Measurements from ENCODE around the gene CATSPER4. TPM values are rescaled to one million over a fixed set of nuclear protein-coding genes. Genes with fewer than 3 reads are reported as not detected.

Gene CATSPER4
- total RNA-seq, 1 donor from 2014 or later: not detected

DNA sequence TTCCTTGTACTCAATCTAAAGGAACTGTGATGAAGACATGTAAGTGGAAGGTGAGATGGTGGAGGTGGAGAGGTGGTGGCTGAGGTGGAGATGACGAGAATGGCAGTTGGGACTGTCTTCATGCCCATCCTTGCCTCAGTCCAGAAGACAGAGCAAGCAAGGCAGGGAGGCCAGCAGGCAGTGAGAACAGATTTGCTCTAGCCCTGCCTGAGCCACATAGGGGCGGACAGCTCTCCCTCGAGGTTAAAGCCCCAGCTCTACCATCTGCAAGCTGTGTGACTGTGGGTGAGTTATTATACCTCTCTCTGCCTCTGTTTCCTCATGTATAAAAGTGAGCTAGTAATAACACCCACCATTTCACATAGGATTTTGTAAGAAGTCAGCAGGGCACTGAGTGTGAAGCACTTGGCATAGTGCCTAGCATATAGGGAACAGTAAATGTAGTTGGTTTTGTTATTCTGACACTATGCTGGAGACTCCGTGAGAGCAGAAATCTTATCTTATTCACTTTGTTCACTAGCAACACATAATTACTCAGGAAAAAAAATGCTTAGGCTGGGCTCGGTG, 36.4 kb upstream of the CATSPER4 start:
- H3K4me3 Mint-ChIP-seq (ENCODE audit: low read depth): no peak overlapping the region
- H3K27ac Mint-ChIP-seq: no peak overlapping the region
- no peak for TF ChIP-seq CTCF (IDR thresholded peaks at IDR 0.05; ENCODE audit: unreplicated experiment)
- H3K4me1 Mint-ChIP-seq (ENCODE audit: low read depth): peaks cover 8% of the 10 kb centered on the region
- peaks cover 54% of the 10 kb centered on the region for H3K27me3 Mint-ChIP-seq
- H3K36me3 Mint-ChIP-seq (ENCODE audit: insufficient read depth): no peaks in the 10 kb centered on the region
- no peak for DNase-seq (ENCODE audit: low spot score, unreplicated experiment)
- H3K9me3 Mint-ChIP-seq (ENCODE audit: low read depth): no peaks in the 10 kb centered on the region

- Mint-ChIP-seq H3K4me1 (ENCODE audit: low read depth) (peaks cover 8% of the 10 kb centered on the region), H3K36me3 (ENCODE audit: insufficient read depth) (no peaks in the 10 kb centered on the region), H3K27ac (no peak overlapping the region), H3K27me3 (peaks cover 54% of the 10 kb centered on the region), H3K9me3 (ENCODE audit: low read depth) (no peaks in the 10 kb centered on the region), H3K4me3 (ENCODE audit: low read depth) (no peak overlapping the region)
- DNase-seq (ENCODE audit: low spot score, unreplicated experiment): no peak
- TF ChIP-seq CTCF (IDR thresholded peaks at IDR 0.05; ENCODE audit: unreplicated experiment): no peak
These were observed 35.7 kb upstream of the CATSPER4 start for GRCh38 chr1:26154750-26155149.

- Mint-ChIP-seq H3K27ac (no peak overlapping the region), H3K9me3 (ENCODE audit: low read depth) (no peaks in the 10 kb centered on the region), H3K27me3 (peaks cover 52% of the 10 kb centered on the region), H3K36me3 (ENCODE audit: insufficient read depth) (no peaks in the 10 kb centered on the region), H3K4me1 (ENCODE audit: low read depth) (peaks cover 8% of the 10 kb centered on the region), H3K4me3 (ENCODE audit: low read depth) (no peak overlapping the region)
- no peak for TF ChIP-seq CTCF (IDR thresholded peaks at IDR 0.05; ENCODE audit: unreplicated experiment)
- DNase-seq (ENCODE audit: low spot score, unreplicated experiment): no peak
These were observed 34.8 kb upstream of the CATSPER4 start for GRCh38 chr1:26155370-26156284.

DNA sequence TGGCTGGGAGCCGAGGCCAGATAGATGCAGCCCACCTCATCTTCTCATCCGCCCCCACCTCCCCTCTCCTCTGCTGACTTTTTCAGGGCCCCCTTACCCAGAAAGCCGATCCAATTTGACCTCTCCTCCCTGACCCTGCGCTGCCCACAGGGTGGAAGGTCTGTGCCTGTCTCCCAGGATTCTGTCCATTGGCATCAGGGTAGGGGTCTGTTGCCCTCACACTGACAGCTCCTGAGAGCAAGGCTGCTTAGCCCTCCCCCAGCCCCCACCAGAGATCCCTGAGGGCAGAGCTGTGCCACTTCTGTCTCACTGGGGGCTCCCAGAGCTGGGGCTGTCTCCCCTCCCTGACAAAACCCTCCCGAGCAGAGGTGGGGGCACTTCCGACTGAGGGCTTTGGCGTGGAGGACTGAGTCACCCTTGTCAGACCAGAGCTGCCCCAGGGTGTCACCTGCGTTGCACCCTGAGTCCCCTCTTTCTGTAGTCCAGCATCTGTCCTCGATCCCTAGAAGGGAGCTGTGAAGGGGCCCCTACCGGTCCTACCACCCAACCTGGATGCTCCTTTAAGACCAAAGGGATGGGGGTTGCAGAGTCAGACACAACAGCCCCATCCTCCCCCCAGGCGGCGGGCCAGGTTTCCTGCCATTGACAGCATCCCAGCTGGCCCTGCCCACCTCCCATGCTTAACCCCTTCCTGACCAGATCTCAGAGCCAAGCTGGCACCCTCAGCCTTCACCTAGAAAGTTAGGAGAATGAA, 33.9 kb upstream of the CATSPER4 start:
- no peak for DNase-seq (ENCODE audit: low spot score, unreplicated experiment)
- peaks cover 10% of the 10 kb centered on the region for H3K4me1 Mint-ChIP-seq (ENCODE audit: low read depth)

More for the DNA sequence above, 33.9 kb upstream of the CATSPER4 start:
- H3K27ac Mint-ChIP-seq: no peak overlapping the region
- H3K9me3 Mint-ChIP-seq (ENCODE audit: low read depth): no peaks in the 10 kb centered on the region
- H3K27me3 Mint-ChIP-seq: peaks cover 53% of the 10 kb centered on the region
- no peak for TF ChIP-seq CTCF (IDR thresholded peaks at IDR 0.05; ENCODE audit: unreplicated experiment)
- H3K36me3 Mint-ChIP-seq (ENCODE audit: insufficient read depth): no peaks in the 10 kb centered on the region
- H3K4me3 Mint-ChIP-seq (ENCODE audit: low read depth): no peak overlapping the region
